GM12878 (cell line): ENCODE results near the gene MYRFL.

Source experiments
- CHD1 ChIP-seq: IDR thresholded peaks from 2 replicates; pipeline ENCODE4 v1.6.1; 2012; ENCODE audit warnings: low read depth, low read length, improper control_type of control experiment
- CTCF ChIP-seq, 3 experiments: IDR thresholded peaks in 2 of 3; conservative IDR thresholded peaks in 1 of 3; 2 replicates each; pipeline ENCODE4 v1.5.1; 2011; ENCODE audit warnings: low read depth in 3 of 3, low read length in 3 of 3, mild to moderate bottlenecking in 3 of 3, control low read depth in 2 of 3, moderate library complexity in 2 of 3, inconsistent platforms in 1 of 3, mixed read lengths in 1 of 3; ENCODE audit not compliant: control insufficient read depth in 2 of 3, insufficient read depth in 1 of 3; ENCODE audit errors: extremely low read depth in 1 of 3
- EP300 ChIP-seq, 2 experiments: fragments of 150-350 bp in 1 of 2; IDR thresholded peaks; 2 replicates each; pipeline ENCODE4 v1.6.1; 2011 to 2012; ENCODE audit warnings: low read depth in 2 of 2, low read length in 2 of 2, borderline replicate concordance in 1 of 2, improper control_type of control experiment in 1 of 2, inconsistent platforms in 1 of 2; ENCODE audit not compliant: control insufficient read depth in 1 of 2
- EZH2 ChIP-seq: IDR thresholded peaks from 2 replicates; pipeline ENCODE4 v1.6.1; 2012; ENCODE audit warnings: low read depth, mild to moderate bottlenecking, control low read depth, inconsistent platforms, low read length, borderline replicate concordance; ENCODE audit not compliant: control insufficient read depth
- PAX8 ChIP-seq: fragments of 450-650 bp; IDR thresholded peaks from 2 replicates; pipeline ENCODE4 v1.6.1; 2017; ENCODE audit warnings: mild to moderate bottlenecking, moderate library complexity
- POLR2A ChIP-seq: IDR thresholded peaks from 2 replicates; pipeline ENCODE4 v1.6.1; 2011; ENCODE audit warnings: low read depth, mild to moderate bottlenecking, low read length
- RAD21 ChIP-seq: IDR thresholded peaks from 2 replicates; pipeline ENCODE4 v1.6.1; 2011; ENCODE audit warnings: mild to moderate bottlenecking, low read depth, low read length, moderate library complexity; ENCODE audit not compliant: insufficient read depth
- RFX5 ChIP-seq: IDR thresholded peaks from 2 replicates; pipeline ENCODE4 v1.6.1; 2011; ENCODE audit warnings: low read depth, low read length, improper control_type of control experiment
- SP1 ChIP-seq: IDR thresholded peaks from one replicate; pipeline ENCODE4 v1.6.1; 2011; ENCODE audit warnings: low read depth, low read length
- USF2 ChIP-seq: IDR thresholded peaks from 2 replicates; pipeline ENCODE4 v1.6.1; 2011; ENCODE audit warnings: low read depth, low read length, improper control_type of control experiment, borderline replicate concordance
- ZBTB11 ChIP-seq: fragments of 450-650 bp; formaldehyde crosslinking; IDR thresholded peaks from 2 replicates; pipeline ENCODE4 v1.5.0; 2022; ENCODE audit warnings: mild to moderate bottlenecking, missing genetic modification characterization
- ZBTB33 ChIP-seq: fragments of 450-650 bp; IDR thresholded peaks from 2 replicates; pipeline ENCODE4 v1.6.1; 2017; ENCODE audit warnings: mild to moderate bottlenecking

GRCh38 chr12:69947897-69948296 is 122.9 kb downstream of the MYRFL start:
- TF ChIP-seq EP300 (IDR thresholded peaks at IDR 0.05; ENCODE audit: borderline replicate concordance in 1 of 2, control insufficient read depth in 1 of 2, low read depth in 2 of 2, low read length in 2 of 2) (no peak), CTCF (IDR thresholded peaks at IDR 0.05 in 2 of 3, conservative IDR thresholded peaks at IDR 0.05 in 1 of 3; ENCODE audit: control insufficient read depth in 2 of 3, extremely low read depth in 1 of 3, insufficient read depth in 1 of 3, low read depth in 3 of 3, low read length in 3 of 3) (no peak), ZBTB11 (CRISPR knock-in tag) (no peak), USF2 (no peak), SP1 (no peak), EZH2 (no peak), RFX5 (no peak), CHD1 (no peak), POLR2A (no peak), RAD21 (no peak), ZBTB33 (no peak), PAX8 (no peak)
